GM12892 (cell line): ENCODE measurements around the gene FCGBP.

Experiments used
- POLR2A ChIP-seq: IDR thresholded peaks from 2 replicates; pipeline ENCODE4 v1.6.1; 2011; ENCODE audit warnings: low read depth, low read length, control low read depth
- POLR2AphosphoS5 ChIP-seq: IDR thresholded peaks from 2 replicates; pipeline ENCODE4 v1.6.1; 2011; ENCODE audit warnings: low read depth, low read length, control low read depth
- TAF1 ChIP-seq: IDR thresholded peaks from 2 replicates; pipeline ENCODE4 v1.6.1; 2011; ENCODE audit warnings: low read depth, mild to moderate bottlenecking, control low read depth, low read length, borderline replicate concordance

DNA sequence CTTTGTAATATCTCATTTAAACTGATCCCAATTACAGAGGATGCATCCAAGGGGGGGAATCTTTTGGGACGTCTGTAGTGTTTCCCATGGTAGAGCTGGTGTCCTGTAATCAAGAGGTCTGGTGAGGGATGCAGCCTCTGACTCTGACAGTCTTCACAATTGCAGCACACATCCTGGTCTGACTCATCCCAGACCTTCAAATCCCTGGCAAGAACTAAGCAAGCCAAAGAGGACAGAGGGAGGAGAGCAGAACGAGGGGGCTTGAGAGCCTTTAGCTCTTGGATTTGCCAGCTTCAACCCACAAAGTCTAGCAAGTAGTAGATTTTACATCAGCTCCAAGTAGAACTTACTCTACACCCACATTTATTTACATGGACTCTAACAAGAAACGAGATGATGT lies 17.3 kb upstream of the FCGBP start:
- TF ChIP-seq POLR2AphosphoS5: no peak
- no peak for TF ChIP-seq POLR2A
- no peak for TF ChIP-seq TAF1
